GM21381 (cell line): ENCODE results near the gene PRPS2.

Source experiments
- ATAC-seq: cut with Tn5 transposase; IDR thresholded peaks from one replicate; pipeline ENCODE4 v1.9.1; 2021; ENCODE audit warnings: mild to moderate bottlenecking, moderate library complexity; ENCODE audit not compliant: unreplicated experiment

PRPS2 gene

GRCh38 chrX:12791257-12792228 is at the start of gene PRPS2:
TSS of gene PRPS2 (plus strand) at chrX:12791412. CDS start at chrX:12791498, 86 bp downstream.
- peak; percentile 82 for ATAC-seq

GRCh38 chrX:12741416-12741815 is 49.8 kb upstream of the PRPS2 start:
- no peak for ATAC-seq

GRCh38 chrX:12747433-12747832 is 43.8 kb upstream of the PRPS2 start:
- ATAC-seq: no peak

- no peak for ATAC-seq
These were observed 39.3 kb upstream of the PRPS2 start for GRCh38 chrX:12751887-12752286.

GRCh38 chrX:12753366-12753765 is 37.8 kb upstream of the PRPS2 start:
- no peak for ATAC-seq

GRCh38 chrX:12758291-12758690 is 32.9 kb upstream of the PRPS2 start:
- ATAC-seq: no peak

GRCh38 chrX:12767856-12768255 is 23.4 kb upstream of the PRPS2 start:
- ATAC-seq: no peak

GRCh38 chrX:12768491-12768890 is 22.7 kb upstream of the PRPS2 start:
- ATAC-seq: no peak

- ATAC-seq: no peak
These were observed 20.8 kb upstream of the PRPS2 start for GRCh38 chrX:12770440-12770839.

GRCh38 chrX:12771445-12772069 is 19.7 kb upstream of the PRPS2 start:
- peak; percentile 100 for ATAC-seq

- no peak for ATAC-seq
These were observed 13.5 kb upstream of the PRPS2 start for GRCh38 chrX:12777670-12778069.

GRCh38 chrX:12779534-12779933 is 11.7 kb upstream of the PRPS2 start:
- ATAC-seq: no peak

- ATAC-seq: no peak
These were observed 2.6 kb upstream of the PRPS2 start for GRCh38 chrX:12788645-12789044.

- ATAC-seq: no peak
These were observed 1.2 kb upstream of the PRPS2 start for GRCh38 chrX:12789976-12790375.

- ATAC-seq: no peak
These were observed 341 bp upstream of the PRPS2 start for GRCh38 chrX:12790885-12791256.

- ATAC-seq: no peak
These were observed 1.5 kb downstream of the PRPS2 start for GRCh38 chrX:12792711-12793110.

GRCh38 chrX:12794654-12795053 is 3.4 kb downstream of the PRPS2 start:
- ATAC-seq: no peak

GRCh38 chrX:12798601-12799000 is 7.4 kb downstream of the PRPS2 start:
- ATAC-seq: no peak

- no peak for ATAC-seq
These were observed 7.9 kb downstream of the PRPS2 start for GRCh38 chrX:12799118-12799517.

GRCh38 chrX:12802741-12803140 is 11.5 kb downstream of the PRPS2 start:
- no peak for ATAC-seq

GRCh38 chrX:12804655-12805054 is 13.4 kb downstream of the PRPS2 start:
- no peak for ATAC-seq

GRCh38 chrX:12805333-12805732 is 14.1 kb downstream of the PRPS2 start:
- no peak for ATAC-seq
